Colonic mucosa (tissue), 4 donors: ENCODE data around the gene HOXC5. TPM values are rescaled to one million over a fixed set of nuclear protein-coding genes. Genes with fewer than 3 reads are reported as not detected.

Experiments used
- DNase-seq: peaks from one replicate; pipeline ENCODE4 v3.0.0-alpha.2; 2020
- H3K27ac ChIP-seq: fragments of 200-600 bp; one replicate; pipeline ENCODE4 v1.8.0; 2021
- H3K27me3 ChIP-seq: fragments of 200-600 bp; one replicate; pipeline ENCODE4 v1.8.0; 2021
- H3K36me3 ChIP-seq: fragments of 200-600 bp; one replicate; pipeline ENCODE4 v1.8.0; 2021
- H3K4me1 ChIP-seq: fragments of 200-600 bp; one replicate; pipeline ENCODE4 v1.8.0; 2021; ENCODE audit warnings: mild to moderate bottlenecking
- H3K4me3 ChIP-seq: fragments of 200-600 bp; one replicate; pipeline ENCODE4 v1.8.0; 2021
- H3K9ac ChIP-seq, 2 donors: one replicate each; pipeline ENCODE4 v1.7.0; 2013; ENCODE audit warnings: control low read depth in 2 of 2, low read depth in 2 of 2, low read length in 2 of 2
- H3K9me3 ChIP-seq: fragments of 200-600 bp; one replicate; pipeline ENCODE4 v1.8.0; 2021
- CTCF ChIP-seq: fragments of 200-600 bp; IDR thresholded peaks from one replicate; pipeline ENCODE4 v1.8.0; 2022; ENCODE audit warnings: antibody characterized with exemption, mild to moderate bottlenecking
- intact Hi-C: fragments of 100-400 bp; cut with DNase I; formaldehyde crosslinking; loops from one replicate; pipeline ENCODE4 v1.14.1; 2022
- total RNA-seq, 2 donors: library from RNA; stranded (reverse); fragmentation: NEBNext Ultra II Directional in 1 of 2; extraction: Animal tissue kit (Norgen Biotek cat#: 25700) in 1 of 2; gene quantifications; one replicate each; pipeline ENCODE4 v1.2.1, GENCODE V29; 2021
- donor health status: healthy.
- donor health status: DM: no; HTN: no; CAD: no.
- donor health status: DM: no; HTN: no; CAD: no.

HOXC5 gene
- total RNA-seq, 2 donors from 2014 or later = not detected

GRCh38 chr12:54017878-54018467 lies 14.9 kb upstream of the HOXC5 start:
- no peaks in the 10 kb centered on the region for H3K9me3 ChIP-seq
- peak overlapping the region; percentile 40 to 73 for H3K9ac ChIP-seq
- H3K27ac ChIP-seq = no peak overlapping the region
- intact Hi-C loops = no loop called here
- H3K4me3 ChIP-seq = peak overlapping the region; percentile 21
- H3K36me3 ChIP-seq = no peaks in the 10 kb centered on the region
- no peak for TF ChIP-seq CTCF
- DNase-seq = peak; percentile 36
- H3K4me1 ChIP-seq = peaks cover 6% of the 10 kb centered on the region
- peaks cover 96% of the 10 kb centered on the region for H3K27me3 ChIP-seq

GRCh38 chr12:54018468-54018984 lies 14.3 kb upstream of the HOXC5 start:
- DNase-seq = no peak
- no peaks in the 10 kb centered on the region for H3K9me3 ChIP-seq

GRCh38 chr12:54019091-54019811 lies 13.6 kb upstream of the HOXC5 start:
- DNase-seq = no peak
- Histone ChIP-seq H3K36me3 (no peaks in the 10 kb centered on the region), H3K4me1 (peaks cover 6% of the 10 kb centered on the region), H3K4me3 (no peak overlapping the region), H3K27me3 (peaks cover 98% of the 10 kb centered on the region), H3K27ac (no peak overlapping the region), H3K9me3 (no peaks in the 10 kb centered on the region), H3K9ac (peak overlapping the region in 1 of 2 donors; percentile 24)
- intact Hi-C loops = no loop called here
- TF ChIP-seq CTCF = no peak

More at GRCh38 chr12:54018468-54018984, 14.3 kb upstream of the HOXC5 start:
- Histone ChIP-seq H3K36me3 (no peaks in the 10 kb centered on the region), H3K27ac (no peak overlapping the region), H3K27me3 (peaks cover 96% of the 10 kb centered on the region), H3K4me3 (no peak overlapping the region), H3K9ac (peak overlapping the region in 1 of 2 donors; percentile 73), H3K4me1 (peaks cover 6% of the 10 kb centered on the region)
- intact Hi-C loops = no loop called here
- TF ChIP-seq CTCF = no peak

- intact Hi-C loops = no loop called here
- Histone ChIP-seq H3K36me3 (no peaks in the 10 kb centered on the region), H3K9ac (no peak overlapping the region), H3K4me1 (peaks cover 6% of the 10 kb centered on the region), H3K27ac (no peak overlapping the region), H3K4me3 (no peak overlapping the region), H3K9me3 (no peaks in the 10 kb centered on the region), H3K27me3 (peaks cover 97% of the 10 kb centered on the region)
- TF ChIP-seq CTCF = no peak
- no peak for DNase-seq
Measured at GRCh38 chr12:54019924-54020590, 12.8 kb upstream of the HOXC5 start.

- no peak for DNase-seq
- Histone ChIP-seq H3K4me1 (peaks cover 6% of the 10 kb centered on the region), H3K36me3 (no peaks in the 10 kb centered on the region), H3K27ac (no peak overlapping the region), H3K4me3 (no peak overlapping the region), H3K9ac (peak overlapping the region in 1 of 2 donors; percentile 12), H3K9me3 (no peaks in the 10 kb centered on the region), H3K27me3 (peaks cover 94% of the 10 kb centered on the region)
- TF ChIP-seq CTCF = no peak
- intact Hi-C loops = no loop called here
Measured at GRCh38 chr12:54020591-54021405, 12.1 kb upstream of the HOXC5 start.
